HFF-Myc (cell line): ENCODE measurements around the gene SH3BP1.

ENCODE experiments used
- DNase-seq: peaks from one replicate; pipeline ENCODE4 v3.0.0-alpha.2; 2011; ENCODE audit warnings: low read depth; ENCODE audit errors: extremely low read depth
- H3K4me3 ChIP-seq: replicated peaks from 2 replicates; pipeline ENCODE4 v1.5.1; 2011; ENCODE audit warnings: low read depth, mild to moderate bottlenecking, control low read depth, low read length
- CTCF ChIP-seq: IDR thresholded peaks from 2 replicates; pipeline ENCODE4 v1.5.1; 2012; ENCODE audit warnings: mild to moderate bottlenecking, low read depth, low read length, control low read depth; ENCODE audit errors: missing control alignments

Gene SH3BP1

GRCh38 chr22:37633625-37634416 lies 5.6 kb upstream of the SH3BP1 start:
- TF ChIP-seq CTCF, result peak; percentile 27
- DNase-seq, result peak; percentile 66
- H3K4me3 ChIP-seq, result no peak overlapping the region

GRCh38 chr22:37634417-37634924 lies 5.0 kb upstream of the SH3BP1 start:
- peak; percentile 10 for TF ChIP-seq CTCF
- H3K4me3 ChIP-seq, result no peak overlapping the region
- no peak for DNase-seq

GRCh38 chr22:37635157-37635556 lies 4.3 kb upstream of the SH3BP1 start:
- no peak for DNase-seq
- no peak for TF ChIP-seq CTCF
- no peak overlapping the region for H3K4me3 ChIP-seq

DNA sequence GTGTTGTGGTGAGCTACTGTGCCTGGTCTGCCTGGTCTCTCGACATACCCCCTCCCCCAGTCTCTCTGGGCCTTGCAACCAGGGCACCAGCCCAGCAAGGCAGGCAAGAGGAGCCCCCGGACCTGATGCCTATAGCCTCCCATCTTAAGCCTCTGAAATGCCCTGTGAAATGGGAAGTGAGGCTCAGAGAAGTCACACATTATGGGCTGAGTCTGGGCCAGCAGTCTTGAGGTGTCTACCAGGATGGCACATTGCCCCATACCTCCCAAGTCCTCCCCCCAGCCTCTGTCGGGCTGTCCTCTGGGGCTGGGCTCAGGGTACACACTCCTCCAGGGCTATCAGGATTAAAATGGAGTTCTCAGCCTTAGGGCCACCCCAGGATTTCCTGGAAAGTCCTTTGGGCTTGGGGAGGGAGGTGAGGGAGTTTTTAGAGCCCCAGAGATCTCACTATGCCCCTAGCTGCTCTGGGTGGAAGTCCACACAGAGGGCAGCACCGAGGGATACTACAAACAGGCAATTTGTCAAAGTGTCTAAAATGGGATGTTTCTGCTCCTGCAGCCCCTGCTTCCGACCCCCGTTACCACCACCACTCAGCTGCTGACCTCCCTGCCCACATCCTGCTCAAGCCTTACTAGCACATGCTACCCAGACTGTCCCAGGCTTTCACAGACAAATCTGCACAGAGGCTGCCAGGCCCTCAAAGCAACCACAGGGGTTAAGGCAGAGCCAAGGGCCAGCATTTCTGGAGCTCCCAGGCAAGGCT lies 3.1 kb upstream of the SH3BP1 start:
- peak; percentile 96 for DNase-seq

GRCh38 chr22:37636949-37637273 lies 2.6 kb upstream of the SH3BP1 start:
- TF ChIP-seq CTCF, result no peak
- H3K4me3 ChIP-seq, result no peak overlapping the region
- no peak for DNase-seq

More for the DNA sequence above, 3.1 kb upstream of the SH3BP1 start:
- peak; percentile 52 for TF ChIP-seq CTCF
- no peak overlapping the region for H3K4me3 ChIP-seq

GRCh38 chr22:37638391-37639069 lies 939 bp upstream of the SH3BP1 start:
- peak overlapping the region; percentile 69 for H3K4me3 ChIP-seq
- TF ChIP-seq CTCF, result no peak
- DNase-seq, result no peak
